Suprapubic skin (tissue), 3 donors: Measurements from ENCODE around the gene HCRT.

Source experiments
- CTCF ChIP-seq, 2 donors: fragments of 200-600 bp in 1 of 2; fragments of 450-650 bp in 1 of 2; sonication (generic) in 1 of 2; IDR thresholded peaks; one replicate each; pipeline ENCODE4 v1.5.1; 2016 to 2019; ENCODE audit warnings: antibody characterized with exemption in 2 of 2, mild to moderate bottlenecking in 1 of 2, moderate library complexity in 1 of 2
- POLR2A ChIP-seq, 2 donors: fragments of 450-650 bp; IDR thresholded peaks; one replicate each; pipeline ENCODE4 v1.6.1; 2017; ENCODE audit warnings: antibody characterized with exemption in 2 of 2, mild to moderate bottlenecking in 2 of 2, moderate library complexity in 2 of 2

DNA sequence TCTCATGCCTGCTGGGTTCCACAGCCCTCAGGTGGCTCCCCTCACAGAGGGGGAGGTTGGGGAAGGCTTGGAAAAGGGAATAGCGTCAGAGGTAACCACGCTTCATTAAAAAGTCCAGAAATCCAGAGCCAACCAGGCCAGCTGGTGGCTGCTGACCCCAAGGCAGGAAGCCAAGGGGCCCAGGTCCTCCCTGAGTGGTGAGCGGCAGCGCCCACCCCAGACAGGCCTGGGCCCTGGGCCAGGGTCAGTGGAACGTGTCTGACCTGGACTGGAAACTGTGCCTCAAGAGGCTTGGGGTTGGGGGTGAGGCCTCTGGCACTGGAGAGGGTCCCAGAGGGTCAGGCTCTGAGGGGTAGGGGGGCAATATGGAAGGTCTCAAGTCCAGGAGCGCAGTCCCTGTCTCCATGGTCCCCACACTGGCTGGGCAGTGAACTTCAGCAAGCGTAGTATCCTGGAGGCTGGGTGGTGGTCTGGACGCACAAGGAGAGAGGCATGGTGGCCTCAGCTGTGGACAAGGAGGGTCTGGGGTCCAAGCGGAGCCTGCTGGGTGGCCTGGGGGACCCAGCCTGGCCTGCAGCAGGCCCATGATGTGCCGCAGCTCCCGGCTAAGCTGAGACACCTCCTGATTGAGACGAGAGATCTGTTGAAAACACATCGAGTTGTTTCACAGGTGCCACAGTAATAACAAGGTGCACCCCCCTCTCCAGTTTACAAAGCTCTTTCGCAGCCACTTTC, 25.3 kb downstream of the HCRT start:
- TF ChIP-seq CTCF (IDR thresholded peaks at IDR 0.05) (no peak), POLR2A (IDR thresholded peaks at IDR 0.05) (no peak)
